ENCODE results near the gene SMARCC1.

SMARCC1 gene

GRCh38 chr3:47799733-47800132 lies 18.0 kb upstream of the SMARCC1 start:
- Histone ChIP-seq H3K36me3 (ENCODE audit: control insufficient read depth, insufficient read depth, low read length) (no peaks in the 10 kb centered on the region), H3K27me3 (ENCODE audit: control insufficient read depth, insufficient read depth, low read length) (no peaks in the 10 kb centered on the region), H3K9me3 (ENCODE audit: control insufficient read depth, insufficient read depth, low read length) (no peaks in the 10 kb centered on the region), H3K4me1 (ENCODE audit: control insufficient read depth, insufficient read depth, low read length) (no peaks in the 10 kb centered on the region), H3K4me3 (ENCODE audit: low read length) (no peak overlapping the region), H3K27ac (ENCODE audit: low read length) (no peak overlapping the region)
- DNase-seq (ENCODE audit: low read depth, low spot score), result no peak
- no CpG with 5 or more reads among the region's 4 CpGs for WGBS (ENCODE audit: insufficient coverage, insufficient read length)

DNA sequence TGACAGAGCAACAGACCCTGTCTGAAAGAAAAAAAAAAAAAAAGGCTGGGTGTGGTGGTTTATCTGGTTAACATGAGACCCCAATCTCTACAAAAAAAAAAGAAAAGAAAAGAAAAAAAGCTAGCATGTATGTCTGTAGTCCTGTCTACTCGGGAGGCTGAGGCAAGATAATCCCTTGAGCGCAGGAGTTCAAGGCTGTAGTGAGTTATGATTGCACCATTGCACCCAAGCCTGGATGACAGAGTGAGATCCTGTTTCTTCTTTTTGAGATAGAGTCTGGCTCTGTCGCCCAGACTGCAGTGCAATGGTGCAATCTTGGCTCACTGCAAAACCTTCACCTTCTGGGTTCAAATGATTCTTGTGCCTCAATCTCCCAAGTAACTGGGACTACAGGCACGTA lies 12.9 kb upstream of the SMARCC1 start:
- DNase-seq (ENCODE audit: low read depth, low spot score), result no peak
- no peak overlapping the region for H3K27ac ChIP-seq (ENCODE audit: low read length)
- H3K27me3 ChIP-seq (ENCODE audit: control insufficient read depth, insufficient read depth, low read length), result no peaks in the 10 kb centered on the region
- no peak overlapping the region for H3K4me3 ChIP-seq (ENCODE audit: low read length)
- no CpG with 5 or more reads among the region's 4 CpGs for WGBS (ENCODE audit: insufficient coverage, insufficient read length)
- no peaks in the 10 kb centered on the region for H3K36me3 ChIP-seq (ENCODE audit: control insufficient read depth, insufficient read depth, low read length)
- no peaks in the 10 kb centered on the region for H3K4me1 ChIP-seq (ENCODE audit: control insufficient read depth, insufficient read depth, low read length)
- H3K9me3 ChIP-seq (ENCODE audit: control insufficient read depth, insufficient read depth, low read length), result no peaks in the 10 kb centered on the region

- H3K27ac ChIP-seq (ENCODE audit: low read length), result no peak overlapping the region
- no peak for DNase-seq (ENCODE audit: low read depth, low spot score)
- H3K36me3 ChIP-seq (ENCODE audit: control insufficient read depth, insufficient read depth, low read length), result no peaks in the 10 kb centered on the region
- H3K4me1 ChIP-seq (ENCODE audit: control insufficient read depth, insufficient read depth, low read length), result no peaks in the 10 kb centered on the region
- no peaks in the 10 kb centered on the region for H3K27me3 ChIP-seq (ENCODE audit: control insufficient read depth, insufficient read depth, low read length)
- H3K4me3 ChIP-seq (ENCODE audit: low read length), result no peak overlapping the region
- WGBS (ENCODE audit: insufficient coverage, insufficient read length), result no CpG with 5 or more reads among the region's 2 CpGs
- H3K9me3 ChIP-seq (ENCODE audit: control insufficient read depth, insufficient read depth, low read length), result no peaks in the 10 kb centered on the region
These were observed 11.0 kb upstream of the SMARCC1 start for GRCh38 chr3:47792699-47793098.

DNA sequence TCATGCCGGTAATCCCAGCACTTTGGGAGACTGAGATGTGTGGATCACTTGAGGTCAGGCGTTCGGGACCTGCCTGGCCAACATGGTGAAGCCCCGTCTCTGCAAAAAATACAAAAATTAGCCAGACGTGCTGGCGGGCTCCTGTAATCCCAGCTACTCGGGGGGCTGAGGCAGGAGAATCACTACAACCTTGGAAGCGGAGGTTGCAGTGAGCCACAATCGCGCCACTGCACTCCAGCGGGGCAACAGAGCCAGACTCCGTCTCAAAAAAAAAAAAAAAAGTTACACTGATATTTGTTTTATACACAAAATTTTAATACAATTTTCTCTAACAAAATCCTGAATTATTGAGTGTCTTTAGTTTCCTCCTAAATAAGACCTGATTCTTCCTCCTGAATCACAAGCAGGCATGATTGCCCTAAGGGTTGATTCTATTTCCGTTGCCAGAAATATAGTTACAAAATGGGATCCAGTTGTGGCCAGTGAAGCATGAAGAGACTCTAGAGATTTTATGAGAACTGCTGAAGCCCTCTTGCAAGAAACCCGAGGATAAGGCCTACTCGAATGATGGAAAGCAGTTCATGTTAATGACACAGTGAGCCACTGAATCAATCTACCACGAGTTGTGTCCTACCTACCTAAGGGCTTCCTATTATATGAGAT lies 9.6 kb upstream of the SMARCC1 start:
- no peak for DNase-seq (ENCODE audit: low read depth, low spot score)
- H3K36me3 ChIP-seq (ENCODE audit: control insufficient read depth, insufficient read depth, low read length), result no peaks in the 10 kb centered on the region
- H3K4me3 ChIP-seq (ENCODE audit: low read length), result no peak overlapping the region; the same call in 1 of the 2 replicates
- no peak overlapping the region for H3K27ac ChIP-seq (ENCODE audit: low read length)
- no CpG with 5 or more reads among the region's 16 CpGs for WGBS (ENCODE audit: insufficient coverage, insufficient read length)
- H3K9me3 ChIP-seq (ENCODE audit: control insufficient read depth, insufficient read depth, low read length), result no peaks in the 10 kb centered on the region
- H3K27me3 ChIP-seq (ENCODE audit: control insufficient read depth, insufficient read depth, low read length), result no peaks in the 10 kb centered on the region
- H3K4me1 ChIP-seq (ENCODE audit: control insufficient read depth, insufficient read depth, low read length), result no peaks in the 10 kb centered on the region

GRCh38 chr3:47783673-47784072 lies 2.0 kb upstream of the SMARCC1 start:
- H3K4me3 ChIP-seq (ENCODE audit: low read length), result no peak overlapping the region
- H3K27ac ChIP-seq (ENCODE audit: low read length), result no peak overlapping the region
- no peak for DNase-seq (ENCODE audit: low read depth, low spot score)
- no peaks in the 10 kb centered on the region for H3K36me3 ChIP-seq (ENCODE audit: control insufficient read depth, insufficient read depth, low read length)
- no peaks in the 10 kb centered on the region for H3K27me3 ChIP-seq (ENCODE audit: control insufficient read depth, insufficient read depth, low read length)
- H3K4me1 ChIP-seq (ENCODE audit: control insufficient read depth, insufficient read depth, low read length), result peaks cover 2% of the 10 kb centered on the region
- no peaks in the 10 kb centered on the region for H3K9me3 ChIP-seq (ENCODE audit: control insufficient read depth, insufficient read depth, low read length)

DNA sequence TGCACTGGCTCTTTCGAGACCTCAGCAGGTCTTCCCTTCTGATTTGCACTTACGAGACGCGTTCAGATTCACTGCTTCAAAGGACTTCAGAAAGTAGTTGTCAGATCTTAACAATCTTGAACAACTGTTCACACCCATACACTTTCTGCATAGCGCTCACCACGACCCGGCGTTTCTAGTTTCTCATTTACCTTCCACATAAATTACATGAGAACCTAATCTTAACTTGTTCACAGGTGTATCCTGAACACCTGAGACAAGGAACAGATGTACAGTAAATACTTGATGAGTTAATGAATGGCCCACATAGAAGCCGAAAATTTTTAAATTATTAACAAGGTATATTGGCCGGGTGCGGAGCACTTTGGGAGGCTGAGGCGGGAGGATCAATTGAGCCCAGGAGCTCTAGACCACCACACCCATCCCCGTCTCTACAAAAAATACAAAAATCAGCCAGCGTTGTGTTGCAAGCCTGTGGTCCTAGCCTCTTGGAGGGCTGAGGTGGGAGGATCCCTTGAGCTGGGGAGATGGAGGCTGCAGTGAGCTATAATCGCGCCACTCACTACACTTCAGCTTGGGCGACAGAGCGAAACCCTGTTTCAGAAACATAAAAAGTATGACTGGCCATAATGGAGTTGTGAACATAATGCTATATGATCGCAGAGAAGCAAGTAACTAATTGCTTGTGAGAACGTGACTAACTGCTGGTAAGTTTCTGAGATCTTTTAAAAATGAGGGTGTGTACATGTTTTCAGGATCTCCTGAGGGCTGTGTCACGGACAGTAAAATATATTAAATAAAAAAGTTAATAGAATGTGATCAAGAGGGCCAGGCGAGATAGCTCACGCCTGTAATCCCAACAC lies 984 bp upstream of the SMARCC1 start:
- H3K9me3 ChIP-seq (ENCODE audit: control insufficient read depth, insufficient read depth, low read length), result no peaks in the 10 kb centered on the region
- 100% methylated on average over 4 of the region's 23 CpGs for WGBS (ENCODE audit: insufficient coverage, insufficient read length)
- no peak for DNase-seq (ENCODE audit: low read depth, low spot score)

DNA sequence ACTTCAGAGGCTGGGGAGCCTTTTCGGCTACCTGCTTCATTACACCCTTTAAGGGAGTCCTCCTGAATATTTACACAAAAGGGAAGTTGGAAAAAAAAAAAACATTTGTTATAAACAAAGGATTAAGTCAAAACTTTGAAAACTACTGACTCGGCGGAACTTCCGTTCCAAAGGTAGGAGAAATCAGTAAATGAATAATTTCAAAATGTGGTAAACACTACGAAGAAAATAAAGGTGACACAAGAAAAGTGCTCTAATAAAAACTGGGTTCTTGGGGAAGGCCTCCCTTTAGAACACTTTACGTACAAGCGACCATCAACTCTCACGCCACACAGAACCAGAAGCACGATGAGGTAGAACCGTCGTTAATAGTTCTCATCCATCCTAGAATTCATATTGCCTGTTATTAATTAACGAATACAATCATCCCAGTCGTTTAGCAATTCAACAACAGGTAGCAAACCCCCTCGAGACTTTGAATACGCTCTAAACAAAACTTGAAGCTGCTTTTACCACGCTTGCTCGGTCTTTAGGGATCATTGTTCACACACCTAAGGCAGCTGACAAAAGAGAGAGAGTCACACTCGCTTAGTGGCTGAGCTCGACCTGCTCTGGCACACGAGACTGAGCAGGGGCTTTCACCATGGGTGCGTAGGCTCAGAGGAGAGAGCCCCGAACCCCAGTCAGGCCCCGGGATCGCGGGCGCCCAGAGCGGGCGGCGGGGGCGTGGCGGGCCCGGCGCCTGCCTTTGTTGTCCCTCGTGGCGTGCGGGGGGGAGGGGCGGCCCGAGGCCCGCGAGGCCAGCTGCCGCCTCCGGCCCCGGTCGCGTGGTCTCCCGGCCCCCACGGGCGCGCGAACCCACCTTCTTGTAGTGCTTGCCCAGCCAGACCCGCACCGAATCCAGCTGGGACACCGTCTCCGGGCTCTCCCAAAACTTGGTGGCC lies 680 bp downstream of the SMARCC1 start:
- Histone ChIP-seq H3K9me3 (ENCODE audit: control insufficient read depth, insufficient read depth, low read length) (no peaks in the 10 kb centered on the region), H3K4me3 (ENCODE audit: low read length) (peak overlapping the region; percentile 92), H3K27ac (ENCODE audit: low read length) (no peak overlapping the region), H3K4me1 (ENCODE audit: control insufficient read depth, insufficient read depth, low read length) (peaks cover 2% of the 10 kb centered on the region), H3K36me3 (ENCODE audit: control insufficient read depth, insufficient read depth, low read length) (no peaks in the 10 kb centered on the region), H3K27me3 (ENCODE audit: control insufficient read depth, insufficient read depth, low read length) (no peaks in the 10 kb centered on the region)
- no CpG with 5 or more reads among the region's 54 CpGs for WGBS (ENCODE audit: insufficient coverage, insufficient read length)
- no peak for DNase-seq (ENCODE audit: low read depth, low spot score)

More for the DNA sequence above, 984 bp upstream of the SMARCC1 start:
- H3K4me3 ChIP-seq (ENCODE audit: low read length), result peak overlapping the region; percentile 92; the same call in 1 of the 2 replicates
- H3K27ac ChIP-seq (ENCODE audit: low read length), result no peak overlapping the region
- no peaks in the 10 kb centered on the region for H3K27me3 ChIP-seq (ENCODE audit: control insufficient read depth, insufficient read depth, low read length)
- H3K4me1 ChIP-seq (ENCODE audit: control insufficient read depth, insufficient read depth, low read length), result peaks cover 2% of the 10 kb centered on the region
- H3K36me3 ChIP-seq (ENCODE audit: control insufficient read depth, insufficient read depth, low read length), result no peaks in the 10 kb centered on the region

DNA sequence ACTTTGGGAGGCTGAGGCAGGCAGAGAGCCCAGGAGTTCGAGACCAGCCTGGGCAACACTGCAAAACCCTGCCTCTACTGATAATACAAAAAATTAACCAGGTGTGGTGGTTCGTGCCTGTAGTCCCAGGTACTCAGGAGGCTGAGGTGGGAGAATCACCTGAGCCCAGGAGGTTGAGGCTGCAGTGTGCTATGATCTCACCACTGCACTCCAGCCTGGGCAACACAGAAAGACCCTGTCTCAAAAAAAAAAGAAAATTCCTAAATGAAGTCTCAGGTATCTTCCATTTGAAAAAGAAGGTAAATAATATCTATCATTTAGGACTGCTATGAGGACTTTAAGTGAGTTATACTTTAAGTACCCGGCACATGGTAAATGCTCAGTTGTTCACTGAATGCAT lies 2.9 kb downstream of the SMARCC1 start:
- no peaks in the 10 kb centered on the region for H3K36me3 ChIP-seq (ENCODE audit: control insufficient read depth, insufficient read depth, low read length)
- no CpG with 5 or more reads among the region's 3 CpGs for WGBS (ENCODE audit: insufficient coverage, insufficient read length)
- no peaks in the 10 kb centered on the region for H3K9me3 ChIP-seq (ENCODE audit: control insufficient read depth, insufficient read depth, low read length)
- DNase-seq (ENCODE audit: low read depth, low spot score), result no peak
- H3K4me3 ChIP-seq (ENCODE audit: low read length), result no peak overlapping the region
- H3K27ac ChIP-seq (ENCODE audit: low read length), result no peak overlapping the region
- peaks cover 2% of the 10 kb centered on the region for H3K4me1 ChIP-seq (ENCODE audit: control insufficient read depth, insufficient read depth, low read length)
- no peaks in the 10 kb centered on the region for H3K27me3 ChIP-seq (ENCODE audit: control insufficient read depth, insufficient read depth, low read length)

DNA sequence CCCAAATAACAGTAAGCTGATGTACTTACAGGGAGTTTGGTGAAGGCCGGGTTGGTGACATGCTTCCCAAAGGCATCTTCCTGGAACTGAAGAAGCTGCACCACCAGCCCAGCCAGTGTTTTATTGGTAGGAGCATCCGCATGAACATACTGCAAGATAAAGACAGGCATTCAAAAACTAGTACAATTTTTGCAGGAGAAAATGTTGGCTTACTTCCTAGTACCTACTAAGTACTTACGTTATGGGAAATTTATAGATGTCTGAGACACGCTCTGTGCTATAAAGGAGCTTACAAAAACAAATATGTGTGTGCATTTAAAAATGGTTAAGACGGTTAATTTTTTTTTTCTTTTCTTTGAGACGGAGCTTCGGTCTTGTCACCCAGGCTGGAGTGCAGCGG lies 8.9 kb downstream of the SMARCC1 start:
- no CpG with 5 or more reads among the region's 8 CpGs for WGBS (ENCODE audit: insufficient coverage, insufficient read length)
- Histone ChIP-seq H3K36me3 (ENCODE audit: control insufficient read depth, insufficient read depth, low read length) (peaks cover 6% of the 10 kb centered on the region; the same call in 1 of the 2 replicates), H3K4me3 (ENCODE audit: low read length) (no peak overlapping the region), H3K27me3 (ENCODE audit: control insufficient read depth, insufficient read depth, low read length) (no peaks in the 10 kb centered on the region), H3K9me3 (ENCODE audit: control insufficient read depth, insufficient read depth, low read length) (no peaks in the 10 kb centered on the region), H3K4me1 (ENCODE audit: control insufficient read depth, insufficient read depth, low read length) (no peaks in the 10 kb centered on the region), H3K27ac (ENCODE audit: low read length) (no peak overlapping the region)
- no peak for DNase-seq (ENCODE audit: low read depth, low spot score)

GRCh38 chr3:47772047-47772446 lies 9.6 kb downstream of the SMARCC1 start:
- WGBS (ENCODE audit: insufficient coverage, insufficient read length), result no CpG with 5 or more reads among the region's 8 CpGs
- Histone ChIP-seq H3K9me3 (ENCODE audit: control insufficient read depth, insufficient read depth, low read length) (no peaks in the 10 kb centered on the region), H3K4me3 (ENCODE audit: low read length) (no peak overlapping the region), H3K27me3 (ENCODE audit: control insufficient read depth, insufficient read depth, low read length) (no peaks in the 10 kb centered on the region), H3K4me1 (ENCODE audit: control insufficient read depth, insufficient read depth, low read length) (no peaks in the 10 kb centered on the region), H3K36me3 (ENCODE audit: control insufficient read depth, insufficient read depth, low read length) (peaks cover 6% of the 10 kb centered on the region; the same call in 1 of the 2 replicates), H3K27ac (ENCODE audit: low read length) (no peak overlapping the region)
- DNase-seq (ENCODE audit: low read depth, low spot score), result no peak
